H1 (cell line): ENCODE data around the gene APBB1. TPM values are rescaled to one million over a fixed set of nuclear protein-coding genes. Genes with fewer than 3 reads are reported as not detected.
A peak's percentile ranks its signal among the peaks of the same experiment; 100 is the strongest.

Experiments
- CTCF ChIA-PET: fragments of 300-600 bp; sonication (Branson Sonifier 250); formaldehyde crosslinking; loops from one replicate; lab custom pipeline; 2021; ENCODE audit not compliant: partially characterized antibody; lab: Charles Lee
- POLR2A ChIA-PET: fragments of 300-600 bp; sonication (Branson Sonifier 250); formaldehyde crosslinking; loops from one replicate; lab custom pipeline; 2021; ENCODE audit warnings: inconsistent platforms; ENCODE audit not compliant: partially characterized antibody; lab: Charles Lee
- DNase-seq, 2 experiments: peaks; one replicate each; pipeline versions ENCODE4 v3.0.0 to v3.0.0-alpha.2; 2010 to 2022; ENCODE audit warnings: low spot score in 2 of 2, low read depth in 1 of 2, mixed read lengths in 1 of 2
- FAIRE-seq: peaks from 2 replicates; lab custom pipeline; 2011; peaks lifted over from hg19 to GRCh38; lab: Jason Lieb, UNC
- H2AFZ ChIP-seq: 2 replicates; pipeline ENCODE4 v1.8.1; 2012; ENCODE audit warnings: low read length, inconsistent platforms
- H2AK5ac ChIP-seq: 2 replicates; pipeline ENCODE4 v1.6.1; 2013; ENCODE audit warnings: low read depth, low read length
- H2BK120ac ChIP-seq: replicated peaks from 2 replicates; pipeline ENCODE3; 2013; ENCODE audit warnings: low read depth, low read length, inconsistent platforms
- H2BK12ac ChIP-seq: 2 replicates; pipeline ENCODE4 v1.6.1; 2013; ENCODE audit warnings: low read depth, low read length
- H2BK15ac ChIP-seq: 2 replicates; pipeline ENCODE4 v1.6.1; 2013; ENCODE audit warnings: low read length
- H2BK20ac ChIP-seq: 2 replicates; pipeline ENCODE4 v1.6.1; 2013; ENCODE audit warnings: low read length
- H2BK5ac ChIP-seq: 2 replicates; pipeline ENCODE4 v1.6.1; 2013; ENCODE audit warnings: low read depth, low read length
- H3K14ac ChIP-seq: 2 replicates; pipeline ENCODE4 v1.6.1; 2013; ENCODE audit warnings: inconsistent platforms; ENCODE audit not compliant: insufficient read length
- H3K18ac ChIP-seq: 2 replicates; pipeline ENCODE4 v1.6.1; 2013; ENCODE audit warnings: low read length; ENCODE audit errors: extremely low read depth
- H3K23ac ChIP-seq: 2 replicates; pipeline ENCODE4 v1.6.1; 2013; ENCODE audit warnings: inconsistent platforms; ENCODE audit not compliant: insufficient read length
- H3K23me2 ChIP-seq: 2 replicates; pipeline ENCODE4 v1.6.1; 2013; ENCODE audit warnings: low read depth, low read length
- H3K27ac ChIP-seq: 2 replicates; pipeline ENCODE4 v1.6.1; 2011; ENCODE audit warnings: low read depth, low read length, inconsistent platforms
- H3K27me3 ChIP-seq, 4 experiments: replicated peaks in 1 of 4; 1 replicate in 1 of 4; 2 replicates in 3 of 4; pipeline versions ENCODE4 v1.6.1 to v1.8.1; 2011 to 2013; ENCODE audit warnings: low read length in 3 of 4, mild to moderate bottlenecking in 3 of 4, inconsistent platforms in 2 of 4, mixed read lengths in 2 of 4, moderate library complexity in 1 of 4; ENCODE audit not compliant: control insufficient read depth in 3 of 4, insufficient read depth in 3 of 4; ENCODE audit errors: extremely low read depth in 1 of 4
- H3K36me3 ChIP-seq, 4 experiments: 2 replicates each; pipeline versions ENCODE4 v1.6.1 to v1.8.1; 2011 to 2013; ENCODE audit warnings: mild to moderate bottlenecking in 4 of 4, low read length in 3 of 4, moderate library complexity in 2 of 4, control low read depth in 1 of 4, inconsistent platforms in 1 of 4; ENCODE audit not compliant: insufficient read depth in 4 of 4, control insufficient read depth in 2 of 4
- H3K4ac ChIP-seq: replicated peaks from 2 replicates; pipeline ENCODE3; 2013; ENCODE audit warnings: low read length, low read depth, mixed read lengths, inconsistent platforms; ENCODE audit not compliant: insufficient read length
- H3K4me1 ChIP-seq, 4 experiments: replicated peaks in 1 of 4; 1 replicate in 1 of 4; 2 replicates in 3 of 4; pipeline versions ENCODE4 v1.6.1 to v1.8.1; 2011 to 2013; ENCODE audit warnings: low read length in 3 of 4, inconsistent platforms in 2 of 4, mixed read lengths in 1 of 4; ENCODE audit not compliant: insufficient read depth in 4 of 4, control insufficient read depth in 3 of 4
- H3K4me2 ChIP-seq, 2 experiments: 2 replicates each; pipeline versions ENCODE4 v1.6.1 to v1.8.1; 2011 to 2013; ENCODE audit warnings: low read depth in 2 of 2, low read length in 2 of 2, control low read depth in 1 of 2, inconsistent platforms in 1 of 2, mild to moderate bottlenecking in 1 of 2; ENCODE audit not compliant: insufficient read depth in 1 of 2
- H3K4me3 ChIP-seq, 4 experiments: fragments of 200-600, 300-600 bp in 1 of 4; sonication (generic), shearing (Covaris generic), sonication (Bioruptor Twin) in 1 of 4; 2 replicates each; pipeline versions ENCODE4 v1.5.1 to v1.8.1; 2011 to 2016; ENCODE audit warnings: low read length in 4 of 4, low read depth in 3 of 4, control low read depth in 2 of 4, inconsistent platforms in 2 of 4, mild to moderate bottlenecking in 2 of 4, mixed read lengths in 1 of 4, moderate library complexity in 1 of 4; ENCODE audit not compliant: insufficient read depth in 2 of 4; ENCODE audit errors: extremely low read depth in 1 of 4
- H3K56ac ChIP-seq: replicated peaks from 2 replicates; pipeline ENCODE3; 2013; ENCODE audit warnings: low read depth, mild to moderate bottlenecking, mixed read lengths, low read length, inconsistent platforms; ENCODE audit not compliant: insufficient read length
- H3K79me1 ChIP-seq: 2 replicates; pipeline ENCODE4 v1.6.1; 2013; ENCODE audit warnings: low read depth, low read length, control low read depth
- H3K79me2 ChIP-seq, 2 experiments: 2 replicates each; pipeline versions ENCODE4 v1.6.1 to v1.8.1; 2012 to 2013; ENCODE audit warnings: low read length in 2 of 2, mild to moderate bottlenecking in 2 of 2, inconsistent platforms in 1 of 2; ENCODE audit not compliant: insufficient read depth in 2 of 2, control insufficient read depth in 1 of 2
- H3K9ac ChIP-seq, 4 experiments: replicated peaks in 1 of 4; 1 replicate in 1 of 4; 2 replicates in 3 of 4; pipeline versions ENCODE4 v1.6.1 to v1.8.1; 2011 to 2013; ENCODE audit warnings: low read depth in 3 of 4, low read length in 3 of 4, control low read depth in 2 of 4, mild to moderate bottlenecking in 2 of 4, moderate library complexity in 2 of 4, inconsistent platforms in 1 of 4; ENCODE audit errors: extremely low read depth in 1 of 4
- H3K9me3 ChIP-seq, 2 experiments: 2 replicates each; pipeline versions ENCODE4 v1.6.1 to v1.8.1; 2012 to 2013; ENCODE audit warnings: mild to moderate bottlenecking in 2 of 2, moderate library complexity in 2 of 2, control low read depth in 1 of 2, inconsistent platforms in 1 of 2, low read depth in 1 of 2, low read length in 1 of 2, mixed read lengths in 1 of 2; ENCODE audit not compliant: insufficient read depth in 2 of 2
- H4K20me1 ChIP-seq, 2 experiments: replicated peaks in 1 of 2; 2 replicates each; pipeline versions ENCODE3 to v1.8.1; 2011 to 2013; ENCODE audit warnings: inconsistent platforms in 2 of 2, low read length in 2 of 2, mild to moderate bottlenecking in 1 of 2; ENCODE audit not compliant: insufficient read depth in 2 of 2, control insufficient read depth in 1 of 2
- H4K5ac ChIP-seq: 2 replicates; pipeline ENCODE4 v1.6.1; 2013; ENCODE audit warnings: low read length, low read depth, mixed read lengths, inconsistent platforms; ENCODE audit not compliant: insufficient read length
- H4K8ac ChIP-seq: 2 replicates; pipeline ENCODE4 v1.8.0; 2013; ENCODE audit warnings: mild to moderate bottlenecking, moderate library complexity, low read length, inconsistent platforms; ENCODE audit not compliant: insufficient read depth; ENCODE audit errors: extremely low read depth
- H4K91ac ChIP-seq: replicated peaks from 2 replicates; pipeline ENCODE3; 2013; ENCODE audit warnings: low read length, mixed read lengths, inconsistent platforms; ENCODE audit not compliant: insufficient read length
- CEBPB ChIP-seq: IDR thresholded peaks from 2 replicates; pipeline ENCODE4 v1.6.1; 2012; ENCODE audit warnings: low read depth, low read length
- EP300 ChIP-seq, 2 experiments: IDR thresholded peaks; 1 replicate in 1 of 2; 2 replicates in 1 of 2; pipeline ENCODE4 v1.6.1; 2011 to 2012; ENCODE audit warnings: low read depth in 2 of 2, low read length in 2 of 2, mild to moderate bottlenecking in 2 of 2, borderline replicate concordance in 1 of 2, inconsistent platforms in 1 of 2, moderate library complexity in 1 of 2
- GTF2F1 ChIP-seq: IDR thresholded peaks from 2 replicates; pipeline ENCODE4 v1.6.1; 2012; ENCODE audit warnings: low read depth, low read length, improper control_type of control experiment, borderline replicate concordance
- JUN ChIP-seq: IDR thresholded peaks from 2 replicates; pipeline ENCODE4 v1.6.1; 2011; ENCODE audit warnings: low read depth, mild to moderate bottlenecking, improper control_type of control experiment, low read length
- KDM4A ChIP-seq: IDR thresholded peaks from one replicate; pipeline ENCODE4 v1.7.1; 2012; ENCODE audit warnings: low read depth, mild to moderate bottlenecking, moderate library complexity, low read length, inconsistent platforms; ENCODE audit not compliant: severe bottlenecking
- MAX ChIP-seq: IDR thresholded peaks from 2 replicates; pipeline ENCODE4 v1.6.1; 2012; ENCODE audit warnings: inconsistent platforms
- RBBP5 ChIP-seq: IDR thresholded peaks from 2 replicates; pipeline ENCODE4 v1.7.1; 2012; ENCODE audit warnings: low read depth, mild to moderate bottlenecking, inconsistent platforms, low read length, moderate library complexity, borderline replicate concordance
- RNF2 ChIP-seq: fragments of 200-900, 300-1000 bp; sonication (generic); IDR thresholded peaks from 2 replicates; pipeline ENCODE4 v1.7.1; 2016; ENCODE audit warnings: borderline replicate concordance, low read depth, mild to moderate bottlenecking, antibody characterized with exemption, low read length; ENCODE audit not compliant: poor library complexity, severe bottlenecking; ENCODE audit errors: missing control alignments
- SP4 ChIP-seq: IDR thresholded peaks from 2 replicates; pipeline ENCODE4 v1.6.1; 2012; ENCODE audit warnings: low read length, inconsistent platforms
- SUZ12 ChIP-seq: fragments of 200-600 bp; sonication (generic); IDR thresholded peaks from 2 replicates; pipeline ENCODE4 v1.6.1; 2012; ENCODE audit warnings: mild to moderate bottlenecking, inconsistent platforms, low read length, moderate library complexity, mixed read lengths
- YY1 ChIP-seq: IDR thresholded peaks from 2 replicates; pipeline ENCODE4 v1.6.1; 2011; ENCODE audit warnings: low read depth, mild to moderate bottlenecking, low read length
- WGBS, 2 experiments: shearing (Covaris generic) in 1 of 2; methylation state at CpG; one replicate each; pipeline versions ENCODE4 v1.1.6 to v1.1.7; 2013 to 2015; ENCODE audit warnings: low lambda C conversion rate in 2 of 2, mixed read lengths in 2 of 2, inconsistent platforms in 1 of 2, low coverage in 1 of 2, missing lambda C conversion rate in 1 of 2; ENCODE audit not compliant: insufficient replicate concordance in 2 of 2, insufficient coverage in 1 of 2, insufficient read length in 1 of 2; ENCODE audit errors: extremely low coverage in 1 of 2, missing lambda C conversion rate in 1 of 2; 5-methylcytosine and 5-hydroxymethylcytosine counted together
- polyA plus RNA-seq, 7 experiments: library from polyadenylated mRNA; depleted of rRNA in 3 of 7; stranded (reverse) in 5 of 7; unstranded in 2 of 7; fragments of >200 nt in 5 of 7; fragments of 200-250 nt in 2 of 7; gene quantifications; 1 replicate in 5 of 7; 2 replicates in 1 of 7; 4 replicates in 1 of 7; pipeline versions ENCODE4 v1.2.1 to v1.2.3, GENCODE V29; 2011 to 2013; ENCODE audit warnings: missing spikeins in 2 of 7, mixed read lengths in 2 of 7
- total RNA-seq: library from RNA; stranded (reverse); fragmentation: NEBNext Ultra II Directional; extraction: Animal tissue kit (Norgen Biotek cat#: 25700); gene quantifications from 2 replicates; pipeline ENCODE4 v1.2.1, GENCODE V29; 2021

Gene APBB1
- total and polyA plus RNA-seq, 2 of the 8 experiments (the other 6 are each of a cell fraction or from before 2014, with no cell fraction given), result 23.9 to 33.1 TPM

- WGBS, 2 experiments, result 82% methylated on average over 12 of the region's 12 CpGs; no CpG with 5 or more reads in 1 of the 2 experiments
- no peak overlapping the region for H3K4me3 ChIP-seq
- H2BK5ac ChIP-seq, result no peak overlapping the region
- no peak overlapping the region for H3K4ac ChIP-seq
- 0 out of 2 replicates have a peak overlapping the region, but pooled peaks have one; percentile 27 for H2BK12ac ChIP-seq
- H3K9ac ChIP-seq, result no peak overlapping the region
- H2BK120ac ChIP-seq, result no peak overlapping the region
- H3K56ac ChIP-seq, result no peak overlapping the region
- no peak overlapping the region for H3K18ac ChIP-seq
- H2AFZ ChIP-seq, result no peak overlapping the region
- DNase-seq, result no peak
- CTCF ChIA-PET, result interaction anchor here (1.4 to 21.5 kb wide), 8 partner anchors 9 to 147 kb away, joined by 3 to 585 read pairs (median 5); partner anchors contain the start of gene HPX
- no peak overlapping the region for H3K14ac ChIP-seq
- no peak overlapping the region for H3K27ac ChIP-seq
- H3K4me1 ChIP-seq, result peaks cover 2 to 12% (median 10%) of the 10 kb centered on the region in 4 experiments; a peak in 6 of 7 replicates
- no peaks in the 10 kb centered on the region; the same call in 1 of the 2 replicates for H3K23me2 ChIP-seq
- no peaks in the 10 kb centered on the region for H3K36me3 ChIP-seq
- H3K4me2 ChIP-seq, result no peak overlapping the region
- peaks cover 2 to 8% (median 4%) of the 10 kb centered on the region in 4 experiments for H3K27me3 ChIP-seq
- no peak overlapping the region for H4K5ac ChIP-seq
- no peak overlapping the region for H2BK20ac ChIP-seq
- peaks cover 0 to 2% of the 10 kb centered on the region in 2 experiments for H4K20me1 ChIP-seq
- H3K23ac ChIP-seq, result no peak overlapping the region
- H3K79me2 ChIP-seq, result no peaks in the 10 kb centered on the region
- no peak overlapping the region for H2BK15ac ChIP-seq
- H4K8ac ChIP-seq, result no peak overlapping the region
- no peak overlapping the region for H2AK5ac ChIP-seq
- no peaks in the 10 kb centered on the region for H3K79me1 ChIP-seq
- POLR2A ChIA-PET, result interaction anchor here (0.6 kb wide), 1 partner anchor 88 kb away, joined by 4 read pairs; no protein-coding TSS in a partner anchor
- FAIRE-seq, result no peak
- H3K9me3 ChIP-seq, result no peaks in the 10 kb centered on the region
- no peak overlapping the region for H4K91ac ChIP-seq
- TF ChIP-seq SUZ12 (no peak), SP4 (no peak), KDM4A (no peak), JUN (no peak), EP300 (IDR thresholded peaks at IDR 0.05; ENCODE audit: borderline replicate concordance in 1 of 2, low read depth in 2 of 2, low read length in 2 of 2) (no peak), GTF2F1 (no peak), YY1 (no peak), RBBP5 (no peak), MAX (no peak), CEBPB (no peak), RNF2 (no peak)
These were observed 30.9 kb downstream of the APBB1 start for GRCh38 chr11:6387811-6388599.
